ENCODE data around the gene OXNAD1.
A peak's percentile ranks its signal among the peaks of the same experiment; 100 is the strongest.

OXNAD1 gene

DNA sequence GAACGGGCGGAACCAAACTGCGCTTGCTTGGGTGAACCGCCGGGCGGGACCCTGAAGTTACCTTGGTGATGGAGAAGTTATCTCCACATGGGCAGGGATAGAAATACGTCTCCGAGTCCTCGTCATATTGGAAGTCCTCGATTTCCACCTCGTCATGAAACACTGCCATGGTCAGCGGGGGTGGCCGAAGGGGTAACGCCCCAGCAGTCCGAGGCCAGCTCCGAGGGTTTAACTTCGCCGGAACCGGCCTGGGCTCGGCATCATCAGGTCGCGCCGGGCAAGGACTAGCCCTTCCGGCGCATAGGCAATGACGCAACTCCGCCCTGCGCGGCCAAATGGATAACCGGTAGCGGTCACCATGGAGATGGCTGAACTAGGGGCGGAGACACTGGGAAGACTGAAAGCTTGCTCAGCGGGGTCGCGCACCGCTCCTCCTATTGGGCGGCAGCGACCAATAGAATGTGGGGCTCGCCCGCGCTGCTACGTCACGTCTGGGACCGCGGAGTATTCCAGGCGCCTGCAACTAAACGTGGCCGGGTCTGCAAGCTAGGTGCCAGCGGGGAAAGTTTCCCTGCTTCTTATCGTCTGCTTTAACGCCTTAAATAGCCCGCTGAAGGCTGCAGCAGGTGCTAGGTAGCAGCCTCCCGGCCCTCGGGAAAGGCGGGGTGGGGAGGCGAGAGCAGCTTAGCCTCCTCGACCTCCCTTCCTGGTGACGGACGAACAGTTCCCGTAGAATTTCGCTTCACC lies at the start of gene OXNAD1, which contains the start of gene DPH3:
OXNAD1 (plus strand) TSS at position 505 of the 747 bp plus-strand sequence. CDS start 5,741 bp downstream, outside the sequence.
DPH3 (minus strand) TSS at position 236 of the 747 bp plus-strand sequence; CDS start at position 169, 67 bp downstream.
- peak; percentile 82 to 90 for DNase-seq

GRCh38 chr3:16216373-16216935 lies 48.6 kb upstream of the OXNAD1 start:
- DNase-seq = no peak

DNA sequence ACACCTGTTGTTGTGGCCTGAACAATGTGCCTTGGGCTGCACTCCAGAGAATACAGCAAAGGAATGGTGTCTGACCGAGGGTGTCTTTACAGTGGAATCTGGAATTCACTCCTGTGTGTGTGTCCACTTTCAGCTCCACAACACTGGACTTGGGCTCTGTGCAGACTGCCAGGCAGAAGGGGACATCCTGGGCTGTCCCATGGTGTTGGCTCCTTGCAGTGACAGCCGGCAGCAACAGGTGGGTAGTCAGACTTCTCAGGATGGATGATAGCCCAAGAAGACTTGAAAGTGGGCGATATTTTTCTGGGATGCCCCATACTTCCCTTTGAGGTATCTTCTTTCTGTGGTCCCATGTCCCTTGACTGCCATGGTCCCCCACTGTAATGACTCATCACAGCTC lies 45.2 kb upstream of the OXNAD1 start:
- no peak for DNase-seq

DNA sequence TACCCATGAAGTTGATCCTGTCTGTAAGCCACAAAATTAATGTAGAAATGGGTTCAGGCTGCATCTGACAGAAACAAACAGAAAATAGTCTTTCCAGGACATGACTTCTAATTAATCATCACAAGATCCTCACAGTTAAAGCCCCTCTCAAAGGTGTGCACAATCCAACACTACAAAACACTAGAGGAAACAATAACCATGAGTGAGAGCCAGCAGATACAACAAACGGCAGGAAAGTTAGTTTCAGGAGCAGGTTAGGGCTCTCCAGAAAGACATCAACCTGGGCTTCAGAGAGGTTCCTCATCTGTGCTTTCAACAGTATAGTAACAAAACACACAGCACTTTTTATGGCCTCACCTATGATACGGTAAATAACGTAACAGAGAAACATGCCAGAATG lies 43.0 kb upstream of the OXNAD1 start:
- no peak for DNase-seq

DNA sequence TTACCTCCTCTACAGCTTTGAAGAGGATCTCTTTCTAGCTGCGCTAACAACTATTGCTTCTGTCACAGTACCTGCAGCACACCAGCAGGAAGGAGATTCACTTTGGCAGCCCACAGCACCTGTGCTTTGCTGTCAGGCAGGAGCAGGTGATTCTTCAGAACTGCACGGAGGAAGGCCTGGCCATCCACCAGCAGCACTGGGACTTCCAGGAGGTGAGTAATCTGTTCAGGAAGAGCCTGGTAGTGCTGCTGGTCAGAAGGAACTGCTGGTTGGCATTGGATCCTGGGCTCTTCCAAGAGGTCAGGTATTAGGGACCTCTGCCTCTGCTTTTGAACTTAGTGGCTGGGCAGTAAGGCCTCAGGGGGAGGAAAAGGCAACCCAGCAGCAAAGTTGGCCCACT lies 42.5 kb upstream of the OXNAD1 start:
- no peak for DNase-seq

- no peak for DNase-seq
These were observed 40.7 kb upstream of the OXNAD1 start for GRCh38 chr3:16224325-16224724.

GRCh38 chr3:16227566-16227965 lies 37.4 kb upstream of the OXNAD1 start:
- no peak for DNase-seq

DNA sequence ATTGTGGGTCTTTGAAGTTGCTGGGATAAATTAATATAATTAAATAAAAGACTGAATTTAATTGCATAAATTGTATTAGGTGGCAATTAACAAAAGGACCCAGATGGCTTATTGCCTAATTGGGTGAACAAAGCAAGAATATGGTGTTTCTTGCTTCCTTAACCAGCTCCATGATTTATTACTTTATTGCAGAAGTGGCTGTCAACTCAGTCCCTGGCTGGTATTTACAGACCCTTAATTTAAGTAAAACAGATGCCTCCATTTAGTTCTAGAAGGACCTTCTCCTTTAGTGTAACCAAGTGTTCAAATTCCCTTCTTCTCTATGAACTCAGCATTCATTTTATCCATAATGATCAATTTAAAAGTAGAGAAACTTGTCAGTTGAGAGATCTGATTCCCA lies 35.3 kb upstream of the OXNAD1 start:
- no peak for DNase-seq

GRCh38 chr3:16231983-16232382 lies 33.0 kb upstream of the OXNAD1 start:
- no peak for DNase-seq

DNA sequence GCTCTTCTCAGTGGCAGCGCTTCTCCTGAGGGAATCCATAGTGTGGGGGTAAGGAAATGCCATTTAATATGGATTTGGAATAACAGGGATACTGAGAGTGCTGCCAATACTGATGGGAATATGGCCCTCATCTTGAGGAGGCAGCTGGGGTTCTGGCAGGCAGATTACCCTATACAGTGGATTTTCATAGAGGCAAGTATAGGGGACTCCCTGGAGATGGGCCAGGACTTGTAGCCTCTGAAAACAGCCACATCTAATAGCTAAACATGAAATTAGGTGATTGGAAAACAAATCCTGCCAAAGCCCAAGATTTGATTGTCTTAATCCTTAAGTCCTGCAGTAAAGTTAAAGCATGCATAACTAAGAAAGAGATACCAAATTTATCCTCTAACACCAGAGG lies 31.2 kb upstream of the OXNAD1 start:
- no peak for DNase-seq

DNA sequence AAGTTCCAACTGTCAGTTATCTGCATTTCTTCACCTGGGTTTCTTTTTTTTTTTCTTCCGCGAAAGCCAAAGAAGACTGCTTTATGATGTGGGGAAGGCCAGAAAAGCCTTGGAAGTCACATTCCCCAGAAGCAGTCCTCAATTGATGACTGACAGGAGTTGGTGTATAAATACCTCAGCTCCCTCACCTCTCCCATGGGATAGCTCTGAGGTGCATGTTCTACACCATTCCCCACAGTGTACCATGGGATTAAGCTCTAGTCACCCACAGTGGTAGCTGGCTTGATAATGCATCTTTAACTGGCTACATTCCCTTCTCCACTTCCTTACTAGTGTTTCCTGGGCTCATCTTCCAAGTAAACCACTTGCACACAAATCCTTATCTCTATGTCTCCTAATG lies 30.7 kb upstream of the OXNAD1 start:
- no peak for DNase-seq

DNA sequence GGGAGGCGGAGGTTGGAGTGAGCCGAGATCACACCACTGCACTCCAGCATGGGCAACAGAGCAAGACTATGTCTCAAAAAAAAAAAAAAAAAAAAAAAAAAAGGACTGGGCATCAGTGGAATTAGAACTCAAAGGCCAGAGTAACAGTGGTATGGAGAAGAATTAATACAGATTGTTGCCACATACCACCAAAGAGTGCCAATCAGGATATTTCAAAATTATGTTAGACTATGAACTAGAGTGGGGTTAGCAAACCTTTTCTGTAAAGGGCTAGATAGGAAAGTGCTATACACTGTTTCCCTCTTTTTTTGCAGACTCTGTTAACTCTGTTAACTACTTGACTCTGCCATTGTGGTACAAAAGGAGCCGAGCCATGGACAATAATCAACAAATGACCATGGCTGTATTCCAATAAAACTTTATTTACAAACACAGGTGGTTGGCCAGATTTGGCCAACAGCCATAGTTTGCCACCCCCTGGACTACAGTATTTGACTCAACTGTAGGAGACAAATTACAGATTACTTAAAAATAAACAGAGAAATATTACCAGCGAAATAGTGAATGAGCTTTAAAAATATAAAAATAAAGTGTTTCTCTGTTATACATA lies 28.9 kb upstream of the OXNAD1 start:
- DNase-seq = no peak

GRCh38 chr3:16236856-16237393 lies 28.1 kb upstream of the OXNAD1 start:
- no peak for DNase-seq

GRCh38 chr3:16239086-16239770 lies 25.8 kb upstream of the OXNAD1 start:
- no peak for DNase-seq

DNA sequence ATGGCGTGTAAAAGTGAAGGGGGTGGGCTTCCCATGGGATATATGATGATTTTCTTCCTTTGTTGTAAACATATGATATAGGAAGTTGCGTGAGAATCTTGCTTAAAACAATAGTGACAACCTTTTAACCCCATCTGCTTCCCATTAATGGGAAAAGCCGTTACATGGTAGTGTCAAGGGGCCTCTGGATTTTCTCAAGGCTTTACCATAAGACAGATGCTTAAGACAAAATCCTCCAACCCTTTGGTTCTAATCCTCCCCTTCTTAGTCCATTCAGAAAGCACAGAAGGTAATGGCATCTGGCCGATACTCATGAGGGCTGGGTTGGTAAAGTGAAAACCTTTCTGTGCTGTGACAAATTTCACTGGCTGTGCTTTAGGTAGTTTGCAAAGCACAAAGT lies 25.2 kb upstream of the OXNAD1 start:
- no peak for DNase-seq

DNA sequence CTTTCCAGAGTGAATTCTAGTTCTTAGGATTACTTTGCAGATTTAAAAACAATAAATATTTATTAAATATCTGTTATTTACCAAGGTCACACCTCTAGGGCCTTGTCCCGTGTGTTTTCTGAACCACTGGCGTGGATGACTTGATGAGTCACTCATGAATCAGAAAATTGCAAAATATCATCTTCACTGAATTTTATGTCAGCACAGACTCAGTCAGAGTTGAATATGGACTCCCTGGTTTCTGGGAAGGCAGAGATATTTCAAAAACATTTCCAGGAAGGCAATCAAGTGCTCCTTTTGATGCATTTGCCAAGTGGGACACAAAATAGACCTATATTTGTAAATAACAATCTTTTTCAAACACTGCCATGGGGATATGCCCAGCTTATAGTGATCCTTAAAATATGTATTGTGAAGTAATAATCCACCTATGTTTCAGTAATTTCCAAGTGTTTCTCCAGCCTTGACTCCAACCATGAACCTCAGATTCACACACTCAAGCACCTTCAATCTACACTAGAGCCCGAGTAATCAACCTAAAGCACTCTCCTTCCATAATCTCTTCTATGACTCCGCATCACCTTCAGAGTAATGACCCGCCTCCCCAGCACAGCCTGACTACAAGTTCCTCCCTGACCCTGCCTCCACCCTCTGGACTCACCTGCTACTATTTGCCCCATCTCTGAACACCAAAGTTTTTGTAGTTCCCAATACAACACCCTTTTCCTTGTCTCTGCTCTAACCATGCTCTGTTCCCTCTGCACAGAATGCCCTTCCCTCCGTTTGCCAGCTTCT lies 24.6 kb upstream of the OXNAD1 start:
- DNase-seq = no peak

- no peak for DNase-seq
These were observed 23.8 kb upstream of the OXNAD1 start for GRCh38 chr3:16241225-16241624.

DNA sequence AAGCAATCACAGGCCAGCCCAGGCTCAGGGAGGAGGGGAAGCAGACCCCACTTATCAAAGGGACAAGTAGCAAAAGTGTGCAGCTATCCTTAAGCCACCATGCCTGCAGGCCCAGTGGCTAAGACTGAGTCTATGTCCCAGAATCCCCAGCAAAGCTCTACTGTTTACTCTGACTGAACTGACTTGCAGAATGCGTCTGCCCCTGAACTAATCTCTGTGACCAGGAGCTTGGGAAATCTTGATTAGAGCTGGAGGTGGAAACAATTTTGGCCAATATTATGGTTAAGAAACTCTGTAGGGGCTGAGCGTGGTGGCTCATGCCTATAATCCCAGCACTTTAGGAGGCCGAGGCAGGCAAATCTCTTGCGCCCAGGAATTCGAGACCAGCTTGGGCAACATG lies 22.8 kb upstream of the OXNAD1 start:
- no peak for DNase-seq

GRCh38 chr3:16243706-16244490 lies 21.1 kb upstream of the OXNAD1 start:
- no peak for DNase-seq

- DNase-seq = no peak
These were observed 19.4 kb upstream of the OXNAD1 start for GRCh38 chr3:16245609-16246008.

DNA sequence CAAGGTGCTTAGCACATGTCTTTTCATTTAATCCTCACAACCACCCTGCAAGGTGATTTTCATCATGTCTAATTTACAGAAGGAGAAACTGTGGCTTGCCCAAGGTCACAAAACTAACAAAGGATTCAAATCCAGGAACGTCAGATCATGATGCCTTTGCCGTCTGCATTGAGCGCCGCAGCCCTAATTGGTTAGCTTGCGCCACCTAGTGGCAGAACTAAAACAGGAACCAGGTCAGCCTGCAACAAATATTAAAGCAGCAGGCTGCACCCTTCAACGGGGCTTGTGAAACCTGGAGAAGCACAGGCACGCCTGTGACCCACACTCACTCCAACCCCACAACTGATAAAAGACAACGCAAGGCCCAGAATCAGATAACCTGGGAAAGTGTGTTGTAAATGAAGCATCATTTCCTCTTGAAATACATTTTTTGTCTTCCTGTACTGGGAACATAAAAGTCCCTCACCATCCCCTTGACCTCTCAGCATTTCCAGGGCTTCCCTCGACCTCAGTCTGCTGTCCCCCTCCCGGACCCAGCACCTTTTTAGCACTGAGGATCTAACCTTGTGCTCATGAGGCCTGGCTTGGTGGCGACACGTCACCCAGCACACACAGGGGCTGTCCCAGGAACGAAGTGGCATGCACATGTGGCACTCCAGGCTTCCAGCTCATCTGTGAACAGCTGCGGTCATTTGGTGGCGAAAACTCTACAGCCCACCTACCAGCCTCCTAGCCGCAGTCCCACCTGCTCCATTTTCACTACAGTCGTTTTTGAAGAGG lies 17.5 kb upstream of the OXNAD1 start:
- peak; percentile 20 to 59 for DNase-seq

Data from NCI-H187 (cell line).